ENCODE measurements around the gene SLC6A1.
"Not testable (repeated sequence)": the region's sequence is repeated elsewhere in the genome, so short reads cannot be mapped to it uniquely, and the experiment has no call there.

SLC6A1 gene

GRCh38 chr3:11062704-11063103, 70.2 kb downstream of the SLC6A1 start:
- no peak for DNase-seq

- no peak for DNase-seq
Measured at GRCh38 chr3:11071096-11071755, 78.7 kb downstream of the SLC6A1 start.

- no peak for DNase-seq
Measured at GRCh38 chr3:11072631-11073030, 80.1 kb downstream of the SLC6A1 start.

- DNase-seq = no peak
Measured at GRCh38 chr3:11074011-11074410, 81.5 kb downstream of the SLC6A1 start.

GRCh38 chr3:11074451-11074850, 81.9 kb downstream of the SLC6A1 start:
- DNase-seq = no peak

- DNase-seq = not testable (repeated sequence)
Measured at GRCh38 chr3:11075122-11075521, 82.6 kb downstream of the SLC6A1 start.

GRCh38 chr3:11076711-11077110, 84.2 kb downstream of the SLC6A1 start:
- DNase-seq = no peak

- no peak for DNase-seq
Measured at GRCh38 chr3:11077466-11077865, 84.9 kb downstream of the SLC6A1 start.

- no peak for DNase-seq
Measured at GRCh38 chr3:11078826-11079515, 86.4 kb downstream of the SLC6A1 start.

- no peak for DNase-seq
Measured at GRCh38 chr3:11080492-11080891, 87.9 kb downstream of the SLC6A1 start.

GRCh38 chr3:11084098-11084497, 91.5 kb downstream of the SLC6A1 start:
- DNase-seq = no peak

GRCh38 chr3:11084677-11085076, 92.1 kb downstream of the SLC6A1 start:
- DNase-seq = no peak

- DNase-seq = no peak
Measured at GRCh38 chr3:11085093-11085840, 92.7 kb downstream of the SLC6A1 start.

- DNase-seq = no peak
Measured at GRCh38 chr3:11086856-11087255, 94.3 kb downstream of the SLC6A1 start.

GRCh38 chr3:11088066-11088465, 95.5 kb downstream of the SLC6A1 start:
- no peak for DNase-seq

GRCh38 chr3:11088831-11089230, 96.3 kb downstream of the SLC6A1 start:
- no peak for DNase-seq

Data from CD4-positive, alpha-beta T cell treated with Interleukin-6 for 4 hours (primary cell).